ENCODE measurements around the gene STK32B. TPM values are rescaled to one million over a fixed set of nuclear protein-coding genes. Genes with fewer than 3 reads are reported as not detected.
"Not testable (repeated sequence)": the region's sequence is repeated elsewhere in the genome, so short reads cannot be mapped to it uniquely, and the experiment has no call there.

The STK32B gene
- total RNA-seq, 1 experiment from 2014 or later: 11.6 TPM

GRCh38 chr4:5284517-5284916, 233.2 kb downstream of the STK32B start:
- intact Hi-C loops (cut with micrococcal nuclease; ENCODE audit: unreplicated experiment): no loop called here
- in situ Hi-C loops (cut with HindIII; ENCODE audit: low pct_unique_long_range_greater_than_20kb, low sequenced_read_pairs): no loop called here

GRCh38 chr4:5292101-5292500, 240.8 kb downstream of the STK32B start:
- TF ChIP-seq POLR2AphosphoS5 (IDR thresholded peaks at IDR 0.05; ENCODE audit: low read depth, low read length): no peak
- no peak for TF ChIP-seq REST (IDR thresholded peaks at IDR 0.05; ENCODE audit: insufficient read depth in 1 of 2, low read depth in 2 of 2, low read length in 1 of 2)
- no peak for TF ChIP-seq CTCF (IDR thresholded peaks at IDR 0.05)
- no peak for TF ChIP-seq TCF7L2 (IDR thresholded peaks at IDR 0.05; ENCODE audit: low read depth, low read length)
- TF ChIP-seq SIN3A (IDR thresholded peaks at IDR 0.05; ENCODE audit: borderline replicate concordance, insufficient read depth, low read depth, low read length): no peak
- H3K27ac ChIP-seq (ENCODE audit: low read length): no peak overlapping the region
- intact Hi-C loops (cut with micrococcal nuclease; ENCODE audit: unreplicated experiment) (no loop called here), in situ Hi-C loops (cut with HindIII; ENCODE audit: low pct_unique_long_range_greater_than_20kb, low sequenced_read_pairs) (no loop called here)
- ATAC-seq (no peak), DNase-seq (ENCODE audit: low read depth, low spot score) (no peak)
- H3K36me3 ChIP-seq (ENCODE audit: control insufficient read depth, insufficient read depth, low read length): no peaks in the 10 kb centered on the region
- ChIA-PET CTCF (no interaction called here), POLR2A (no interaction called here)
- no peaks in the 10 kb centered on the region for H3K9me3 ChIP-seq (ENCODE audit: control insufficient read depth, insufficient read depth, low read depth, low read length)
- no TSS peak for BruUV-seq (replicated peaks)
- H3K27me3 ChIP-seq (ENCODE audit: control insufficient read depth, insufficient read depth, low read length): no peaks in the 10 kb centered on the region
- no peaks in the 10 kb centered on the region for H3K4me1 ChIP-seq (ENCODE audit: control insufficient read depth, insufficient read depth, low read length)
- no peak overlapping the region for H3K4me3 ChIP-seq (ENCODE audit: low read depth in 2 of 2, low read length in 2 of 2)

More at GRCh38 chr4:5284517-5284916, 233.2 kb downstream of the STK32B start:
- no peak for TF ChIP-seq SIN3A (IDR thresholded peaks at IDR 0.05; ENCODE audit: borderline replicate concordance, insufficient read depth, low read depth, low read length)
- no peak for TF ChIP-seq TCF7L2 (IDR thresholded peaks at IDR 0.05; ENCODE audit: low read depth, low read length)
- no peak for TF ChIP-seq REST (IDR thresholded peaks at IDR 0.05; ENCODE audit: insufficient read depth in 1 of 2, low read depth in 2 of 2, low read length in 1 of 2)
- no peak for TF ChIP-seq POLR2AphosphoS5 (IDR thresholded peaks at IDR 0.05; ENCODE audit: low read depth, low read length)
- no peak for TF ChIP-seq CTCF (IDR thresholded peaks at IDR 0.05)
- Histone ChIP-seq H3K9me3 (ENCODE audit: control insufficient read depth, insufficient read depth, low read depth, low read length) (no peaks in the 10 kb centered on the region), H3K27me3 (ENCODE audit: control insufficient read depth, insufficient read depth, low read length) (no peaks in the 10 kb centered on the region), H3K4me1 (ENCODE audit: control insufficient read depth, insufficient read depth, low read length) (no peaks in the 10 kb centered on the region), H3K4me3 (ENCODE audit: low read depth in 2 of 2, low read length in 2 of 2) (no peak overlapping the region), H3K36me3 (ENCODE audit: control insufficient read depth, insufficient read depth, low read length) (no peaks in the 10 kb centered on the region), H3K27ac (ENCODE audit: low read length) (no peak overlapping the region)
- ChIA-PET CTCF (no interaction called here), POLR2A (no interaction called here)
- no TSS peak for BruUV-seq (replicated peaks)
- DNase-seq (ENCODE audit: low read depth, low spot score): no peak
- ATAC-seq: no peak

GRCh38 chr4:5298000-5298787, 246.9 kb downstream of the STK32B start:
- H3K36me3 ChIP-seq (ENCODE audit: control insufficient read depth, insufficient read depth, low read length); H3K27ac ChIP-seq (ENCODE audit: low read length); DNase-seq (ENCODE audit: low read depth, low spot score); ATAC-seq; H3K4me1 ChIP-seq (ENCODE audit: control insufficient read depth, insufficient read depth, low read length); H3K27me3 ChIP-seq (ENCODE audit: control insufficient read depth, insufficient read depth, low read length); CTCF ChIA-PET; H3K9me3 ChIP-seq (ENCODE audit: control insufficient read depth, insufficient read depth, low read depth, low read length); BruUV-seq (replicated peaks); in situ Hi-C loops (cut with HindIII; ENCODE audit: low pct_unique_long_range_greater_than_20kb, low sequenced_read_pairs); H3K4me3 ChIP-seq (ENCODE audit: low read depth in 2 of 2, low read length in 2 of 2); intact Hi-C loops (cut with micrococcal nuclease; ENCODE audit: unreplicated experiment); POLR2A ChIA-PET: not testable (repeated sequence)

Data from Panc1 (cell line).